Loucy (cell line): ENCODE data around the gene AXDND1.
"Not testable (repeated sequence)": the region's sequence is repeated elsewhere in the genome, so short reads cannot be mapped to it uniquely, and the experiment has no call there.

Source experiments
- H2AFZ ChIP-seq: fragments of 200-600 bp; sonication (generic); 2 replicates; pipeline ENCODE4 v1.6.0; 2016; ENCODE audit warnings: antibody characterized with exemption, mild to moderate bottlenecking, low read length, moderate library complexity
- H3F3A ChIP-seq: fragments of 200-600 bp; 2 replicates; pipeline ENCODE4 v1.6.0; 2016; ENCODE audit warnings: antibody characterized with exemption, low read depth, mild to moderate bottlenecking
- H3K27me3 ChIP-seq: fragments of 200-600 bp; sonication (generic); 2 replicates; pipeline ENCODE4 v1.6.1; 2014; ENCODE audit warnings: low read length, mild to moderate bottlenecking; ENCODE audit not compliant: insufficient read depth, poor library complexity, severe bottlenecking
- H3K36me3 ChIP-seq: fragments of 200-600 bp; sonication (generic); 2 replicates; pipeline ENCODE4 v1.6.1; 2016; ENCODE audit warnings: low read length; ENCODE audit not compliant: insufficient read depth
- H3K4me1 ChIP-seq: fragments of 200-600 bp; sonication (generic); 2 replicates; pipeline ENCODE4 v1.5.1; 2014; ENCODE audit warnings: low read length, mild to moderate bottlenecking; ENCODE audit not compliant: insufficient read depth, poor library complexity, severe bottlenecking
- H3K4me2 ChIP-seq: fragments of 200-600 bp; sonication (generic); 2 replicates; pipeline ENCODE4 v1.6.0; 2014; ENCODE audit warnings: antibody characterized with exemption, low read length, low read depth, mild to moderate bottlenecking; ENCODE audit not compliant: poor library complexity, severe bottlenecking
- H3K4me3 ChIP-seq: fragments of 200-600 bp; sonication (generic); 2 replicates; pipeline ENCODE4 v1.5.1; 2014; ENCODE audit warnings: low read length, mild to moderate bottlenecking, mixed read lengths; ENCODE audit not compliant: poor library complexity, severe bottlenecking
- H3K79me2 ChIP-seq: fragments of 200-600 bp; sonication (generic); 2 replicates; pipeline ENCODE4 v1.6.1; 2014; ENCODE audit warnings: low read length; ENCODE audit not compliant: insufficient read depth
- H3K9ac ChIP-seq: fragments of 200-600 bp; sonication (generic); 2 replicates; pipeline ENCODE4 v1.6.0; 2014; ENCODE audit warnings: mild to moderate bottlenecking, low read depth, low read length, moderate library complexity; ENCODE audit not compliant: poor library complexity, severe bottlenecking
- H3K9me2 ChIP-seq: fragments of 200-600 bp; sonication (generic); replicated peaks from 2 replicates; pipeline ENCODE4 v1.6.1; 2016; ENCODE audit warnings: low read depth, low read length, mixed read lengths
- H3K9me3 ChIP-seq: fragments of 200-600 bp; sonication (generic); 2 replicates; pipeline ENCODE4 v1.6.1; 2014; ENCODE audit warnings: mild to moderate bottlenecking, antibody characterized with exemption, low read length, low read depth; ENCODE audit not compliant: insufficient read depth
- H4K20me1 ChIP-seq: fragments of 200-600 bp; sonication (generic); 2 replicates; pipeline ENCODE4 v1.6.0; 2014; ENCODE audit warnings: antibody characterized with exemption, low read length, mild to moderate bottlenecking; ENCODE audit not compliant: insufficient read depth, poor library complexity, severe bottlenecking
- CTCF ChIP-seq: fragments of 200-600 bp; sonication (generic); conservative IDR thresholded peaks from 2 replicates; pipeline ENCODE4 v1.5.1; 2014; ENCODE audit warnings: mild to moderate bottlenecking, antibody characterized with exemption, low read length
- EZH2phosphoT487 ChIP-seq: fragments of 200-600 bp; IDR thresholded peaks from 2 replicates; pipeline ENCODE4 v1.6.1; 2018; ENCODE audit warnings: antibody characterized with exemption, mild to moderate bottlenecking, moderate library complexity, borderline replicate concordance

AXDND1 gene

GRCh38 chr1:179424610-179425009 lies 58.8 kb downstream of the AXDND1 start:
- no peaks in the 10 kb centered on the region for H3K27me3 ChIP-seq
- no peaks in the 10 kb centered on the region for H4K20me1 ChIP-seq
- no peaks in the 10 kb centered on the region for H3K4me1 ChIP-seq
- no peak overlapping the region for H3K9ac ChIP-seq
- H3K4me3 ChIP-seq: no peak overlapping the region
- no peaks in the 10 kb centered on the region for H3K36me3 ChIP-seq
- no peak overlapping the region for H2AFZ ChIP-seq
- H3K9me2 ChIP-seq: no peaks in the 10 kb centered on the region
- no peaks in the 10 kb centered on the region for H3F3A ChIP-seq
- no peaks in the 10 kb centered on the region for H3K79me2 ChIP-seq
- TF ChIP-seq EZH2phosphoT487: no peak
- TF ChIP-seq CTCF: no peak
- H3K9me3 ChIP-seq: no peaks in the 10 kb centered on the region
- no peak overlapping the region for H3K4me2 ChIP-seq

- Histone ChIP-seq H3K9ac (no peak overlapping the region), H3K9me2 (no peaks in the 10 kb centered on the region), H3K36me3 (no peaks in the 10 kb centered on the region), H3K9me3 (no peaks in the 10 kb centered on the region), H3K27me3 (no peaks in the 10 kb centered on the region), H2AFZ (no peak overlapping the region), H3K4me3 (no peak overlapping the region), H4K20me1 (no peaks in the 10 kb centered on the region), H3K4me2 (no peak overlapping the region), H3K4me1 (no peaks in the 10 kb centered on the region), H3K79me2 (no peaks in the 10 kb centered on the region), H3F3A (no peaks in the 10 kb centered on the region)
- TF ChIP-seq EZH2phosphoT487 (no peak), CTCF (no peak)
Observed at GRCh38 chr1:179425186-179425585, 59.4 kb downstream of the AXDND1 start.

- Histone ChIP-seq H3K9me3 (no peaks in the 10 kb centered on the region), H3K9me2 (no peaks in the 10 kb centered on the region), H3K27me3 (no peaks in the 10 kb centered on the region), H3K4me1 (no peaks in the 10 kb centered on the region), H3F3A (no peaks in the 10 kb centered on the region), H2AFZ (no peak overlapping the region), H3K4me2 (no peak overlapping the region), H4K20me1 (no peaks in the 10 kb centered on the region), H3K4me3 (no peak overlapping the region), H3K79me2 (no peaks in the 10 kb centered on the region), H3K36me3 (no peaks in the 10 kb centered on the region), H3K9ac (no peak overlapping the region)
- TF ChIP-seq CTCF (no peak), EZH2phosphoT487 (no peak)
Observed at GRCh38 chr1:179437171-179437570, 71.4 kb downstream of the AXDND1 start.

GRCh38 chr1:179439646-179440045 lies 73.9 kb downstream of the AXDND1 start:
- not testable (repeated sequence) for H3K9me3 ChIP-seq, H3K4me3 ChIP-seq, H3K4me1 ChIP-seq, H3F3A ChIP-seq, H3K36me3 ChIP-seq, H3K27me3 ChIP-seq, H3K4me2 ChIP-seq, H4K20me1 ChIP-seq, H3K9ac ChIP-seq, H2AFZ ChIP-seq, H3K9me2 ChIP-seq, H3K79me2 ChIP-seq

- H3K9me3 ChIP-seq, H4K20me1 ChIP-seq, H3F3A ChIP-seq, H3K9ac ChIP-seq, H3K79me2 ChIP-seq, H3K4me2 ChIP-seq, H3K4me1 ChIP-seq, H2AFZ ChIP-seq, H3K27me3 ChIP-seq, H3K36me3 ChIP-seq, H3K4me3 ChIP-seq, H3K9me2 ChIP-seq: not testable (repeated sequence)
Observed at GRCh38 chr1:179440301-179440700, 74.5 kb downstream of the AXDND1 start.
